OCI-LY1 (cell line): ENCODE results near the gene REM2.

ENCODE experiments used
- H2AFZ ChIP-seq: fragments of 200-600 bp; sonication (generic), shearing (Covaris generic); 2 replicates; pipeline ENCODE4 v1.6.0; 2014; ENCODE audit warnings: antibody characterized with exemption, mild to moderate bottlenecking, low read length
- H3F3A ChIP-seq: fragments of 200-600 bp; sonication (generic), shearing (Covaris generic); 2 replicates; pipeline ENCODE4 v1.6.0; 2014; ENCODE audit warnings: mild to moderate bottlenecking, antibody characterized with exemption, low read length, moderate library complexity; ENCODE audit not compliant: insufficient read depth
- H3K27ac ChIP-seq: fragments of 200-600 bp; sonication (generic); 2 replicates; pipeline ENCODE4 v1.5.1; 2014; ENCODE audit warnings: low read length, mixed run types, mild to moderate bottlenecking, low read depth; ENCODE audit not compliant: poor library complexity, severe bottlenecking
- H3K27me3 ChIP-seq: fragments of 200-600 bp; sonication (generic); 2 replicates; pipeline ENCODE4 v1.6.0; 2014; ENCODE audit warnings: antibody characterized with exemption, mild to moderate bottlenecking, low read length, moderate library complexity; ENCODE audit not compliant: insufficient read depth
- H3K36me3 ChIP-seq: fragments of 200-600 bp; sonication (generic); 2 replicates; pipeline ENCODE4 v1.6.1; 2014; ENCODE audit warnings: mild to moderate bottlenecking, antibody characterized with exemption, low read length, moderate library complexity, mixed read lengths; ENCODE audit not compliant: insufficient read depth
- H3K4me1 ChIP-seq: fragments of 200-600 bp; sonication (generic); 2 replicates; pipeline ENCODE4 v1.5.1; 2014; ENCODE audit warnings: mild to moderate bottlenecking, low read length, moderate library complexity; ENCODE audit not compliant: insufficient read depth, severe bottlenecking
- H3K4me2 ChIP-seq: fragments of 200-600 bp; sonication (generic), shearing (Covaris generic); 2 replicates; pipeline ENCODE4 v1.6.1; 2014; ENCODE audit warnings: low read length
- H3K4me3 ChIP-seq: fragments of 200-600 bp; sonication (generic); 2 replicates; pipeline ENCODE4 v1.5.1; 2014; ENCODE audit warnings: low read length, low read depth, mild to moderate bottlenecking, mixed read lengths; ENCODE audit not compliant: poor library complexity, severe bottlenecking
- H3K79me2 ChIP-seq: fragments of 200-600 bp; shearing (Covaris generic); 2 replicates; pipeline ENCODE4 v1.6.1; 2016; ENCODE audit warnings: mixed run types, low read length, mixed read lengths; ENCODE audit not compliant: insufficient read depth
- H3K9ac ChIP-seq: fragments of 200-600 bp; sonication (generic), shearing (Covaris generic); 2 replicates; pipeline ENCODE4 v1.6.1; 2014; ENCODE audit warnings: mild to moderate bottlenecking, low read length, mixed read lengths
- H3K9me2 ChIP-seq: fragments of 200-600 bp; sonication (generic), shearing (Covaris generic); 2 replicates; pipeline ENCODE4 v1.6.1; 2014; ENCODE audit warnings: low read depth, mild to moderate bottlenecking, low read length, mixed read lengths
- H3K9me3 ChIP-seq: fragments of 200-600 bp; shearing (Covaris generic); 2 replicates; pipeline ENCODE4 v1.6.1; 2014; ENCODE audit warnings: low read length, mixed read lengths
- H4K20me1 ChIP-seq: fragments of 200-600 bp; sonication (generic), shearing (Covaris generic); 2 replicates; pipeline ENCODE4 v1.6.0; 2016; ENCODE audit warnings: mild to moderate bottlenecking, low read length; ENCODE audit not compliant: insufficient read depth
- CTCF ChIP-seq: fragments of 200-600 bp; sonication (generic), shearing (Covaris generic); IDR thresholded peaks from 2 replicates; pipeline ENCODE4 v1.5.1; 2017; ENCODE audit warnings: mild to moderate bottlenecking, antibody characterized with exemption, low read length, moderate library complexity, mixed read lengths
- EZH2 ChIP-seq: fragments of 200-600 bp; sonication (generic), shearing (Covaris generic); IDR thresholded peaks from 2 replicates; pipeline ENCODE4 v1.8.0; 2017; ENCODE audit warnings: borderline replicate concordance, mixed run types, mild to moderate bottlenecking, antibody characterized with exemption, low read length, moderate library complexity, mixed read lengths

Gene REM2

GRCh38 chr14:22893706-22894105 is 10.7 kb downstream of the REM2 start:
- Histone ChIP-seq H3K4me2 (no peak overlapping the region), H3K9me2 (no peaks in the 10 kb centered on the region), H2AFZ (no peak overlapping the region), H3K4me1 (peaks cover 7% of the 10 kb centered on the region), H3F3A (no peaks in the 10 kb centered on the region), H3K4me3 (no peak overlapping the region), H3K9ac (no peak overlapping the region), H3K79me2 (no peaks in the 10 kb centered on the region), H3K27me3 (no peaks in the 10 kb centered on the region), H3K27ac (no peak overlapping the region), H4K20me1 (no peaks in the 10 kb centered on the region), H3K36me3 (peaks cover 13% of the 10 kb centered on the region; the same call in 1 of the 2 replicates), H3K9me3 (no peaks in the 10 kb centered on the region)
- TF ChIP-seq CTCF, result no peak

- Histone ChIP-seq H4K20me1 (no peaks in the 10 kb centered on the region), H3K27ac (no peak overlapping the region), H3K79me2 (no peaks in the 10 kb centered on the region), H3K27me3 (no peaks in the 10 kb centered on the region), H3K4me2 (no peak overlapping the region), H2AFZ (no peak overlapping the region), H3K4me1 (no peaks in the 10 kb centered on the region), H3K9ac (no peak overlapping the region), H3K9me2 (no peaks in the 10 kb centered on the region), H3K36me3 (peaks cover 27% of the 10 kb centered on the region; the same call in 1 of the 2 replicates), H3K9me3 (no peaks in the 10 kb centered on the region), H3K4me3 (no peak overlapping the region), H3F3A (no peaks in the 10 kb centered on the region)
- TF ChIP-seq CTCF (no peak), EZH2 (no peak)
Measured at GRCh38 chr14:22895402-22895801, 12.4 kb downstream of the REM2 start.

- Histone ChIP-seq H3K4me2 (no peak overlapping the region), H3K9me2 (no peaks in the 10 kb centered on the region), H3F3A (no peaks in the 10 kb centered on the region), H3K27ac (no peak overlapping the region), H3K27me3 (no peaks in the 10 kb centered on the region), H3K9me3 (no peaks in the 10 kb centered on the region), H3K79me2 (no peaks in the 10 kb centered on the region), H3K4me3 (no peak overlapping the region), H3K9ac (no peak overlapping the region), H4K20me1 (no peaks in the 10 kb centered on the region), H3K36me3 (peaks cover 35% of the 10 kb centered on the region), H3K4me1 (no peaks in the 10 kb centered on the region), H2AFZ (no peak overlapping the region)
- TF ChIP-seq EZH2, result no peak
- no peak for TF ChIP-seq CTCF
Measured at GRCh38 chr14:22896356-22896755, 13.3 kb downstream of the REM2 start.
